GM21737 (cell line): ENCODE measurements around the gene PLBD2.

Experiments
- ATAC-seq: cut with Tn5 transposase; IDR thresholded peaks from one replicate; pipeline ENCODE4 v1.9.1; 2021; ENCODE audit warnings: mild to moderate bottlenecking, moderate library complexity; ENCODE audit not compliant: unreplicated experiment

PLBD2 gene

DNA sequence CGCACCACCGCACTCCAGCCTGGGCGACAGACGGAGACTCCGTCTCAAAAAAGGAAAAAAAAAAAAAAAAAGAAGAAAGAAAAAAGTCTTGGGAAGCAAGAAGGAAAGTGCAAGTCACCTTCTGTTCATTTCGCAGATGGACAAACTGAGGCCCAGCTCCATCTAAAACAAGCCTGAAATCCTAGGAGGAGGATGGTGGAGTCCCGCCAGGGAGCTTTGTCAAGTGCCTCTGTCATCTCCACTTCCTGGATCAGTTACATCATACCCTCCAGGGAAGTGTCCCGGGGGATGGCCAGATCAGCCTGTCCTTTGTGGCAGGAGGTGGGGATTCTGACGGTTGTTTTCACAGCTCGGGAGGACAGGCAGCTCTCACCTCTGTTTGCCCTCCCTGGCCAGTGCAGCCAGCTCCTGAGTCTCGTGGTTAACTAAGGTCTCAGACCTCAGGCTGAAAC lies 55.1 kb downstream of the PLBD2 start:
- no peak for ATAC-seq

DNA sequence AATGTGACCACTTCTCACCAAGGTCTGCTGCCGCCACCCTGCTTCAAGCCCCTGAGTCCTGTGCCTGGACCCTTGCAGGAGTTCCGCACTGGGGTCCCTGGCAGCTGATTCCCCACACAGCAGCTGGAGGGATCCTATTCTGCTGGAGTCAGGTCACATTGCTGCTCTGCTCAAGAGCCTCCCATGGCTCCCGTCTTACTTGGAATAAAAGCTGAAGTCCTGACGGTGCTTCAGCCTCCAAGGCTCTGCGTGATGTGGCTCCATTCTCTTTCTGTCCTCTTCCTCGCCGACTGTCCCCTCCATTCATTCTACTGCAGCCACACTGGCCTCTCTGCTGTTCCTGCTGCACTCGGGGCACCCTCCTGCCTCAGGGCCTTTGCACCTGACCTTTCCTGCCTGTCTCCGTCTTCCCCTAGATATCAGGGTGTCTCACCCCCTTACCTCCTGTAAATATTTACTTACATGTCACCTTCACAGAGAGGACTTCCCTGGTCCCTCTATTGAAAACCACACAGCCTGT lies 56.2 kb downstream of the PLBD2 start:
- no peak for ATAC-seq

DNA sequence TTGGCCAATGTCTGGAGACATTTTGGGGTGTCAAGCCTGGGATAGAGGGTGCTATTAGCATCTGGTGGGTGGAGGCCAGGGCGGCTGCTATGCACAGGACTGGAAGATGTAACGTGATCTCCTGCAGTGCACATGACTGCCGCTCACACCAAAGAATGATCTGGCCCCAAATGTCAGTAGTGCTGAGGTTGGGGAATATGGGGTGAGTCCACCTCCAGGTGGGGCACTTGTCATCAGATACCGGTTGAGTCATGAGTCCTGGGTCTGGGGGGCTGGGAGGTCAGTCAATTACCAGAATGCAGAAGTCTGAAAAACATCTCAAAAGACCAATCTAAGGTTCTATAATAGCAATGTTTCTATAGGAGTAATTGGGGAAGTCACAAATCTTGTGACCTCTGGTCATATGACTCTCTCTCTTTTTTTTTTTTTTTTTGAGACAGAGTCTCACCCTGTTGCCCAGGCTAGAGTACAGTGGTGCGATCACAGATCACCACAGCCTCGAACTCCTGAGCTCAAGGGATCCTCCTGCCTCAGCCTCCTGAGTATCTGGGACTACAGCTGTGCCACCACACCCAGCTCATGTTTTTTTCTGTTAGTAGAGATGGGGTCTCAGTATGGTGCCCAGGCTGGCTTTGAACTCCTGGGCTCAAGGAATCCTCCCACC lies 57.8 kb downstream of the PLBD2 start:
- ATAC-seq: no peak

DNA sequence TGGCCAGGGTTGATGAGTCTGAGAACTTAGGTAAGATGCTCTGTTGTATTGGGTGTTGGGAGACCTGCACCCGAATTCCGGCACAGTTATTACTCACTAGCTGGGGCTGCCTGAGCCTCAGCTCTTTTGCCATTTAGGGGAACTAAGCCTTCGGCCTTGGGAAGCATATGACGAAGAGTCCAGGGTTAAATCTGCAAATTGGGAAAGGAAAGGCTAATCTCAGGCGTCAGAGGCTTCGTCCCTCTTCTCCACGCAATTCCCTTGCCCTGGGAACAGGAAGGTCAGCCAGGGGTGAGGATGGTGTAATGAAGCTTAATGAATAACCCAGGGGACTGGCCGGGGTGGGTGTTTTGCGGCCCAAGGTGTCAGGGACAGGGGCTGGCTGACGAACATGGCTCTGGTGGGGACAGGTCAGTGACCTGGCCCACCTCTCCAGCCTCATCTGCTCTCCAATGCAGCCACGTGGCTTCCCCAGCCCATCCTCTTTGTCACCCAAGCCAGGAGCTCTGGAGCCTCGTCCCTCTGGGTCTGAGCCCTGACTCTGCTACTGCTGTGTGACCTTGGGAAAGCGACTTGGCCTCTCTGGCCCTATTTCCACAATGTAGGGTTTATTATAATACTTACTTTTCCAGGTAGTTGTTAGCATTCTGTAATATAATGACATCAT lies 60.0 kb downstream of the PLBD2 start:
- no peak for ATAC-seq

DNA sequence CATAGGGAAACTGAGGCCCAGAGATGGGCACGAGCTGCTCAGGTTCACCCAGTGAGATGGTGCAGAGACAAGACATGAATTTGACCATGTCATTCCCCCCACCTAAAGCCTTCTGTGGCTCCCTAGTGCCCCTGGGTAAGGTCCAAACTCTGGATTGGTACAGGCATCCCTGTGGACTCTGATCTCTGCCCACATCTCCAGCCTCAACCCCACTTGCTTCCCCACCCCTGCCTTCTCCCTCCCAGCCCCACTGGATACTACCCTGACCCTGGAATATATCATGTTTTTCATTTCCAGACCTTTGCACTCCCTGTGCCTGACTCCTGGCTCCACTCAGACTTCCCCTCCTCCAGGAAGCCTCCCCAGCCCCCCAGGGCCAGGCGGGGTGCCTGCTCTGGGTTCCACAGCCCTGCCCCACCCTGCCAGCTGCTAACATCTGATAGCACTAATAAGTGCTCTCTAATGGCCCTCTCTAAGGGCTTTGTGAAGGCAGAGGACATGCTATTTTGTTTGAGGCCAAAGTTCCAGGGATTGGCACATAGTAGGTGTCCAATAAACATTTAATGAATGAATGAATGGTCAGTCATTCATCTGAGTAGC lies 62.7 kb downstream of the PLBD2 start:
- no peak for ATAC-seq

DNA sequence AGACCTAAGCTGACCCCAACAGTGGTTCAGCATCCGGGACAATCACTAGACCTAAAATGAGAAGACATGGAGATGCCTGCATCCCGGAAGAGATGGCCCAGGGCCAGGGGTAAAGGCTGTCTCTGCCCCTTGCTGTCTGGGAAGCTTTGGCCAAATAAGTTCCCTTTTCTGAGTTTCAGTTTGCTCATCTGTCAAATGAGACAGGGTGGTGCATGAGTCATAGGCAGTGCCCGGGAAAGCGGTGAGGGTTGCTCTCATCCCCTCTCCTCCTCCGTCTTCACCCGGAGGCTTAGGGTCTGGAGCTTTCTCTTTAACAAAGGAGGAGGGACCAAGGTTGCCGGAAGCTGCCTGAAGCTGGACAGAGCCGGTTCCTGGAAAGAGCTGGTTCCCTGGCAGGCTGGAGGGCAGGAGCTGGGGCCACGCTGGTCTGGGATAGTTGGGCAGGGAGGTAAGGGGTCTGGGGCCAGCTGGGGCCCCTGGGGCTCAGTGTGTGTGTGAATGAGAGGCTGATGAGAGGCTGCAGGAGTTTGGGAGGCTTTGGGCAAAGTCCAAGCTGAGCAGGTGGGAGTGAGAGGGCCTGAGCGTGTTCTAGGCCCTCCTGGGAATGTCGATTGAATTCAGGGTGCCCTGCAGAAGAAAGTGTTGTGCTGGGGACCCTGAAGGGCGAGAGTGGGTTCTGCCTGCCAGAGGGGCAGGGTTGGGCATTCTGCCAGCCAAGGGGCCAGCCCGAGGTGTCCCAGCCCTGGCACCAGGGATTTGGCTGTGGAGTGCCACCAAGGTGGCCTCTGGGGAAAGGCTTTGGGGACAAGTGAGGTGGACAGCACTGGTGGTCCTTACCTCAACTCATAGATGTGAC lies 63.9 kb downstream of the PLBD2 start, which contains the start of gene SDSL:
TSS of gene SDSL (plus strand) at position 351 of the 856 bp plus-strand sequence. CDS start 5,603 bp downstream, outside the sequence.
- peak; percentile 88 for ATAC-seq

DNA sequence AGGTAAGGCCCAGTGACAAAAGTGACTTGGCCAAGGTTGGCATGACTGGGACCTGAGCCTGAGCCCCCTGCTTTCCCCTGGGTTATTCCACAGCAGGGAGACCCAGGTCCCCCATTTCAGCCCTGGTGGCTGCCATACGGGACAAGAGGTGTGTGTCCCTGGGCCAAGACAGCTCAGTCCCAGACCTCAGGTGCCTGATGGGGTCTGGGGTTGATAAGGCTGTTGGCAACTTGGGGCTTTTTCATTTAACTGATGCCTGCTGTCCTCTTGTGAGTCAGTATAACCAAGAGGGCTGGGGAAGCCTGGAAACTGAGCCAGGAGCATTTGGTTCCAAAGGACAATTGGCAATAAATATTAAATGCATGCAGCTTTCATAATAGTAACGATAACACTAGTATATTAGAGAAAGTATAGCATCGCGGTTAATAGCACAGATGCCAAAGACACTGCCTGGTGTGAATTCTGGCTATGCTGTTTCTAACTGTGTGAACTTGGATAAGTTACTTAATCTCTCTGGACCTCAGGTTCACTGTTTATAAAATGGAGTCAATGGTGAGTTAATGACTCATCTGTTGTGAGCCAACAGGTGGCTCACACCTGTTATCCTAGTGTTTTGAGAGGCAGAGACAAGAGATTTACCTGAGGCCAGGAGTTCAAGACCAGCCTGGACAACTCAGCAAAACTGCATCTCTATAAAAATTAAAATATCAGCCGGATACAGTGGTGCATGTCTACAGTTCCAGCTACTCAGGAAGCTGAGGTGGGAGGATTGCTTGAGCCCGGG lies 64.7 kb downstream of the PLBD2 start:
- ATAC-seq: no peak

DNA sequence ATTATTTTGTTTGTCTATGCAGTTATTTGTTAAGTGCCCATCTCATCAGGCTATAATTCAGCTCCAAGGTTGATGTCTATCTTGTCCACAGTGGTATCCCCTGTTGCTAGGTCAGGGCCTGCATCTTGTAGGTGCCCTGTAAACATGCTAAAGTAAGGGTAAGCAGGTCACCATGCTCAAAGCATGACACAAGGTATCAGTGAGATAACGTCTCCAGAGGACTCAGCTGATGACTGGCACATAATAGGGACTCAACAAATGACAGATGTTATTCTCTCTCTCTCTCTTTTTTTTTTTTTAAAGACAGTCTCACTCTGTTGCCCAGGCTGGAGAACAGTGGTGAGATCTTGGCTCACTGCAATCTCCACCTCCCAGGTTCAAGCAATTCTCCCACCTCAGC lies 66.1 kb downstream of the PLBD2 start:
- ATAC-seq: no peak

DNA sequence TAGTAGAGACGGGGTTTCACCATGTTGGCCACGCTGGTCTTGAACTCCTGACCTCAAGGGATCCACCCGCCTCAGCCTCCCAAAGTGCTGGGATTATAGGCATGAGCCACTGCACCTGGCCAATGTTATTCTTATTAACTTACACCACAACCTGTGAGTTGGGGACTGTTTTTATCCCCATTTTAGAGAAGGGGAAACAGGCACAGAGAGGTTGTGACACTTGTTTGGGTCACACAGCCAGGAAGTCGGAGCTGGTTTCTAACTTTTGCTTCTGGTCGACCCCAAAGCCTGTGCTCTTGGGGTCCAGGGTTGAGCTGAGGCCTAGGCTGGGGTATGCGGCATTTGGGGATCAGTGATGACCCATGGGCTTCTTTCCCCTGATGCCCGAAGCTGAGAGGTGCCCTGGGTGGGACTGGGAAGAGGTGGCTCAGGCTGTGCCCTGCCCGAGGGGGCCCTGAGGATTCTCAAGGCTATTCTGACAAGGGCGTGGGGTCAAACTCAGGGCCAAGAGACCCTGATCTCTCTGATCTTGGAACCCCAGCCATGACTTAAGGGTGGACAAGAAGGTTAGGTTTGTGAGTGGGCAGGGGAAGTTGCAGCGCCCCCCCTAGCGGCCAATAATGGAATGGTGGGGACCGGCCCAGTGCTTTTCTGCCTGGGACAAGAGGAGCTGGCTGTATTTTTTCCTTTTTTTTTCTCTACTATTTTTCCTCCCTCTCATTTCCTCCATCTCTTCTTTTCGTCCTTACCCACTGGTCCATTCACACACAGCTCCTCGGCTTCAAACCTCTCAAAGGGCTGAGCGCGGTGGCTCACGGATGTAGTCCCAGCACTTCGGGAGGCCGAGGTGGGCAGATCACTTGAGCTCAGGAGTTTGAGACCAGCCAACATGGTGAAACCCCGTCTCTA lies 66.8 kb downstream of the PLBD2 start:
- no peak for ATAC-seq

DNA sequence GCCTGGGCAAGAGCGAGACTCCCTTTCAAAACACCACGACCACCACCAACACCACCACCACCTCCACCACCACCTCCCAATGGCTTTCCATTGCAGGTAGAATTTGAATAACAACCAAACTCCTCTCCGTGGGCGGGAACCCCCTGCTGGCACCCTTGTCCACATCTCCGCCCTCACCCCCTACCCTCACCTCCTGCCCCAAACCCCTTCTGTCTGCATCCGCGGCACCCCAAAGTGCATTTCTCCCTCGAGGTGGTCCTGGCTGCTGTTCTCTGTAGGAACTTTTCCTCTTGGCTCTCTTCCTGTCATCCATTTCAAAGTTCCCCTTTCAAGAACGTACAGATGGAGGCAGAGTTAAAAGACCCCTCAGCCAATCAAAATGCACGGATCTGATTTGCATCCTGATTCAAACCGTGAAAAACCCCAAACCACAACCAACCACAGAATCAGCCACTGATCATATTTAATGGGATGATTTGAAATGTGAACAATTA lies 67.6 kb downstream of the PLBD2 start:
- ATAC-seq: no peak

DNA sequence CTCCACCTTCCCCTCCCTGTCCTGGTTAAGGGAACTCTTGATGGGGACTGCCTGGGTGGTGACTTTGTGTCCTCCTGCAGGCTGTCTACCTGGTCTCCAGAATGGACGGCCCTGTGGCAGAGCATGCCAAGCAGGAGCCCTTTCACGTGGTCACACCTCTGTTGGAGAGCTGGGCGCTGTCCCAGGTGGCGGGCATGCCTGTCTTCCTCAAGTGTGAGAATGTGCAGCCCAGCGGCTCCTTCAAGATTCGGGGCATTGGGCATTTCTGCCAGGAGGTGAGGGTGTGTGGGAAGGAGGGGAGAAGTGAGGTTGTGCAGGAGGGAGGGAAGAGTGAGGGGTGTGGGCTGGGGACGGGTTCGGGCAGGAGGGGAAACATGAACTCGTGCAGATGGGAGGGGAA lies 69.5 kb downstream of the PLBD2 start:
- ATAC-seq: no peak

DNA sequence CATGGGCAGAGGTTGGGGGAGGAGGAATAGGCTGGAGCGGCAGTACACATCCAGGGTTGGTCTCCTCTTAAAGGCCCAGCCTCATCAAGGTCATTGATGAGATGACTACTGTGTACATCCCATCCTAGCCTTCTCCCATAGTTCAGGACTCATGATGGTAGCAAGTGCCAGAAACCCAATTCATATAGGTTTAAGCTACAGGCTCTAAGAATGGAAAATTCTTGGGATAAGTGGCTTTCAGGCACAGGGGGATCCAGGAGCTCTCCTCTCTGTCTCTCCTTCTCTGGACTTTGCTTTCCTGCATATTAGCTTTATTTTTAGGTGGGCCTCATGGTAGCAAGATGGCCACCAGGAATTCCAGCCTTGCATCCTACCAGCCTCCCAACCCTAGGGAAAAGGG lies 70.1 kb downstream of the PLBD2 start:
- no peak for ATAC-seq

DNA sequence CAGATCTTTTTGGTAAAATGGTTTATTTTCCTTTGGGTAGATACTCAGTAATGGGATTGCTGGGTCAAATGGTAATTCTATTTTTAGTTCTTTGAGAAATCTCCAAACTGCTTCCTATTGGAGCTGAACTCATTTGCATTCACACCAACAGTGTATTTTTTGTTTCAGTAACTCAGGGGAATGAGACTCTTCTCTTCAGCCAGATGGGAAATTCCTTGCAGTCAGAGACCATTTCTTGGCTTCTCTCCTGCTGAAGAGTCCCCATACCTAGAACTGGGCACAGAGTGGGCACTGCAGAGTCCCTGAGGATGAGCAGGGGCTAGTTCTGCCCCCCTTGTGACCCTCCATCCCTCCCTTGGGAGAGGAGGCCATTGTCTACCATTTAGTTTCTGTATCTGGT lies 74.6 kb downstream of the PLBD2 start:
- no peak for ATAC-seq

DNA sequence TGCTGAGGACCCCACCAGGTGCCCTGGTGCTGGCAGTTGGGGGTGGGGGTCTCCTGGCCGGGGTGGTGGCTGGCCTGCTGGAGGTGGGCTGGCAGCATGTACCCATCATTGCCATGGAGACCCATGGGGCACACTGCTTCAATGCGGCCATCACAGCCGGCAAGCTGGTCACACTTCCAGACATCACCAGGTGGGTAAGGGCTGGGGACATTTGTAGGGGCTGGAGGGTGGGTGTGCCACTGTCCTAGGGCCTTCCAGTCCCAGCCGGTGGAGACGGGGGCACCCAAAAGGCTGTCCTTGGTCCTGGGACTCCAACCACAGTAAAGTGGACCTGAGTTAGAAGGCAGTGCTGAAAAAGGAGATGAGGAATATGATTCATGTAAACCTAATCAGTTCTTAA lies 77.0 kb downstream of the PLBD2 start:
- no peak for ATAC-seq

DNA sequence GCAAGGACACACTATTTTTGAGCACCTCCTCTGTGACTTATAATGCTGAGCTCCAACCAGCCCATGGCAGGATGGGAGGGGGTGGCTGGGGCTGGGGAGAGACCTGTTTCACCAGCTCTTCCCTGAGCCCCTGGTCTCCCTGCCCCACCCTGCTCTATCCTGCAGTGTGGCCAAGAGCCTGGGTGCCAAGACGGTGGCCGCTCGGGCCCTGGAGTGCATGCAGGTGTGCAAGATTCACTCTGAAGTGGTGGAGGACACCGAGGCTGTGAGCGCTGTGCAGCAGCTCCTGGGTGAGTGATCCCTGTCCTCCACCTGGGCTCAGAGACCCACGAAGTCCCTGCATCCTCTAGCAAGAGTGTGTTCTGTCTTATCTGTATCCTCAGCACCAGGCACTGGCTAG lies 78.2 kb downstream of the PLBD2 start:
- no peak for ATAC-seq

DNA sequence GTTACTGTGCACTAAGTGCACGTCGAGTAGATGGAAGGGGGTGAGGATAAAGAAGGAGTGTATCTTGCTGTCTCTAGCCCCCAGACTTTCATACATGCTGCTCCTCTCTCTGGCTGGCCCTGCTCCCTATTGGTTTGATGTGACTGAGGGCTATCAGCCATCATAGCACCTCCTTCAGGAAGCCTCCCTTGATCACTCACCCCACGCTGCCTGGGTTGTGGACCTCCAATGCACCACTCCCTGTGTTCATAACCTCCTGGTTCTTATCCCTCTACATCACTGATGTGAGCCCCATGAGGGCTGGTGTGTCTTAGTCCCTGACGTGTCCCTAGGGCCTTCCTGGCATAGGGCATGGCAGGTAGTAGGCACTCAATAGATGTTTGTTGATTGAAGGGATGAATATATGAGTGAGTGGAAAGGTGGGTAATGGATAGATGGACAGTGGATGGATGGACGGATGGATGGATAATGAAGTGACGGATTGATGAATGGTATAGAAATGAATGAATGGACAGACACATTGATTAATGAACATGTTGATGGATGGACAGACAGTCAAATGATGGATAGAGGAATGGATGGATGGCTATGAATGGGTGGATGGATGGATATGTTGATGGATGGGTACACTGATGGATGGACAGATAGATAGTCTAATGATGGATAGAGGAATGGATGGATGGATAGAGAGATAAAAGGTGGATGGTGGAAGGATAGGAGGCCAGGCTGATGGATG lies 78.8 kb downstream of the PLBD2 start:
- no peak for ATAC-seq

DNA sequence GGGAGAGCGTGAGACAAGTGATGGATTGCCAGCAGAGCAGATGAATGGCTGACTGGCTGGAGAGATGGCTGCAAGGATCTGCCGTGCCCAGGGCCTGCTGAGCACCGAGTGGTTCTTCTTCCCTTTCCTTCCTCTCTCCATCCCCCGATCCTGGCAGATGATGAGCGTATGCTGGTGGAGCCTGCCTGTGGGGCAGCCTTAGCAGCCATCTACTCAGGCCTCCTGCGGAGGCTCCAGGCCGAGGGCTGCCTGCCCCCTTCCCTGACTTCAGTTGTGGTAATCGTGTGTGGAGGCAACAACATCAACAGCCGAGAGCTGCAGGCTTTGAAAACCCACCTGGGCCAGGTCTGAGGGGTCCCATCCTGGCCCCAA lies 79.3 kb downstream of the PLBD2 start:
- no peak for ATAC-seq

DNA sequence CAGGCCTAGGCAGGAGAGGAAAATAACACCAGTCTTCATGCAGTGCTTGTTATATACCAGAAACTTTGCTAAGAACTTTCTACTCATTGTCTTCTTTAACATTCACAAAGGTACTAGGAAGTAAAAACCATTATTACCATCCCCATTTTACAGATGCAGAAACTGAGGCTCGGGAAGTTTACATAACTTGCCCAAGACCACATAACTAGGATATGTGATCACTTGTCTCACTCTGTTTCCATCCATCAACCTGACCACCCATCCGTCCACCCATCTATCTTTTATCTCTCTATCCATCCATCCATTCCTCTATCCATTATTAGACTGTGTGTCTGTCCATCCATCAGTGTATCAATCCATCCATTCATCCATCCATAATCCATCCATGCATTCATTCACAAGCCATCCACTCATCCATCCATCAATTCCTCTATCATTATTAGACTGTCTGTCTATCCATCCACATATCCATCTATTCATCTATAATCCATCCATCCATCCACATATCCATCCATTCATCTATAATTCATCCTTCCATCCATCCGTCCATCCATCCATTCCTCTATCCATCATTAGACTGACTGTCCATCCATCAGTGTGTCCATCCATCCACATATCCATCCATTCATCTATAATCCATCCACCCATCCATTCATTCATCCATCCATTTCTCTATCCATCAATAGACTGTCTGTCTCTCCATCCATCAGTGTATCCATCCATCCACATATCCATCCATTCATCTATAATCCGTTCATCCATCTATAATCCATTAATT lies 80.3 kb downstream of the PLBD2 start:
- ATAC-seq: no peak
